ENCODE results near the gene ITGB3BP.

GRCh38 chr1:63405021-63405420, 118.0 kb downstream of the ITGB3BP start:
- TF ChIP-seq POLR2A (IDR thresholded peaks at IDR 0.05) (no peak), CTCF (IDR thresholded peaks at IDR 0.05) (no peak)
